ENCODE measurements around the gene CYP3A7. TPM values are rescaled to one million over a fixed set of nuclear protein-coding genes. Genes with fewer than 3 reads are reported as not detected.

Gene CYP3A7
- total and polyA plus RNA-seq, 2 of the 13 experiments (the other 11 are each of a cell fraction or from before 2014, with no cell fraction given), result 5.8 to 6.4 TPM

GRCh38 chr7:99677648-99678045, 57.3 kb downstream of the CYP3A7 start (continued):
- peak; percentile 90 for TF ChIP-seq HNF1B (CRISPR knock-in tag; IDR thresholded peaks at IDR 0.05)
- peak; percentile 94 for TF ChIP-seq HDAC2 (CRISPR knock-in tag; IDR thresholded peaks at IDR 0.05)
- TF ChIP-seq IKZF1 (IDR thresholded peaks at IDR 0.05), result no peak
- peak; percentile 72; the same call in 1 of the 2 replicates for TF ChIP-seq ZNF331 (CRISPR knock-in tag; IDR thresholded peaks at IDR 0.05)
- no peak for TF ChIP-seq MXD3 (CRISPR knock-in tag; IDR thresholded peaks at IDR 0.05)
- peak; percentile 59; the same call in 1 of the 2 replicates for TF ChIP-seq KAT8 (CRISPR knock-in tag; IDR thresholded peaks at IDR 0.05)
- TF ChIP-seq TIGD3 (CRISPR knock-in tag; IDR thresholded peaks at IDR 0.05; ENCODE audit: borderline replicate concordance), result no peak
- no peak for TF ChIP-seq ZNF883 (CRISPR knock-in tag; IDR thresholded peaks at IDR 0.05; ENCODE audit: not compliant biosample characterization)
- no peak for TF ChIP-seq DR1 (CRISPR knock-in tag; IDR thresholded peaks at IDR 0.05)
- TF ChIP-seq HOXD1 (CRISPR knock-in tag; IDR thresholded peaks at IDR 0.05), result peak; percentile 88
- TF ChIP-seq ZNF205 (CRISPR knock-in tag; IDR thresholded peaks at IDR 0.05), result no peak; the same call in 1 of the 2 replicates
- no peak for TF ChIP-seq KDM3A (CRISPR knock-in tag; IDR thresholded peaks at IDR 0.05; ENCODE audit: low read depth)
- no peak for TF ChIP-seq SRF (IDR thresholded peaks at IDR 0.05; ENCODE audit: low read depth, low read length)
- TF ChIP-seq ZBTB8A (CRISPR knock-in tag; IDR thresholded peaks at IDR 0.05; ENCODE audit: borderline replicate concordance, low read depth), result no peak
- TF ChIP-seq MTERF4 (CRISPR knock-in tag; IDR thresholded peaks at IDR 0.05), result 0 out of 2 replicates have a peak, but pooled peaks have one; percentile 57
- no peak for TF ChIP-seq SETDB1 (CRISPR knock-in tag; IDR thresholded peaks at IDR 0.05; ENCODE audit: borderline replicate concordance)
- no peak for TF ChIP-seq ETS1 (CRISPR knock-in tag; IDR thresholded peaks at IDR 0.05)
- TF ChIP-seq ZNF350 (CRISPR knock-in tag; IDR thresholded peaks at IDR 0.05; ENCODE audit: borderline replicate concordance, low read depth), result no peak; the same call in 1 of the 2 replicates
- TF ChIP-seq NR2C2 (CRISPR knock-in tag; IDR thresholded peaks at IDR 0.05; ENCODE audit: borderline replicate concordance), result peak; percentile 50; the same call in 1 of the 2 replicates
- no peak for TF ChIP-seq MXI1 (IDR thresholded peaks at IDR 0.05; ENCODE audit: borderline replicate concordance, low read depth, low read length)
- no peak for TF ChIP-seq SPEN (CRISPR knock-in tag; IDR thresholded peaks at IDR 0.05; ENCODE audit: low read depth)
- TF ChIP-seq ATF5 (CRISPR knock-in tag; IDR thresholded peaks at IDR 0.05; ENCODE audit: low read depth), result 0 out of 2 replicates have a peak, but pooled peaks have one; percentile 29
- no peak for TF ChIP-seq ZNF747 (CRISPR knock-in tag; IDR thresholded peaks at IDR 0.05; ENCODE audit: borderline replicate concordance)
- TF ChIP-seq FOXA3 (CRISPR knock-in tag; IDR thresholded peaks at IDR 0.05), result peak; percentile 91
- peak; percentile 82 for TF ChIP-seq HOXA3 (CRISPR knock-in tag; IDR thresholded peaks at IDR 0.05)
- no peak for TF ChIP-seq ZNF484 (CRISPR knock-in tag; IDR thresholded peaks at IDR 0.05; ENCODE audit: borderline replicate concordance, low read depth)
